Anterior cingulate cortex (tissue), 58 donors: Measurements from ENCODE around the gene THAP8.
A peak's percentile ranks its signal among the peaks of the same experiment; 100 is the strongest.

Experiments used
- DNase-seq, 58 donors: peaks; one replicate each; lab custom pipeline; 2025; lab: John Stamatoyannopoulos, UW

Gene THAP8

GRCh38 chr19:36003284-36003683, 50.8 kb downstream of the THAP8 start:
- DNase-seq: no peak

- DNase-seq: no peak
Observed at GRCh38 chr19:36001605-36002004, 52.5 kb downstream of the THAP8 start.

GRCh38 chr19:35996777-35997176, 57.3 kb downstream of the THAP8 start:
- no peak for DNase-seq

- peak; percentile 50 to 98 (median 93) for DNase-seq
Observed at GRCh38 chr19:35995048-35995993, 58.8 kb downstream of the THAP8 start, which contains the start of gene SDHAF1. Gene SDHAF1, plus strand, starts transcription at chr19:35995188. Its CDS starts 87 bp downstream, at chr19:35995275.

GRCh38 chr19:35993923-35994598, 60.0 kb downstream of the THAP8 start:
- DNase-seq: peak in 18 of 58 donors; percentile 6 to 47 (median 24)

GRCh38 chr19:35992907-35993765, 60.9 kb downstream of the THAP8 start:
- DNase-seq: no peak

GRCh38 chr19:35991731-35992450, 62.2 kb downstream of the THAP8 start:
- DNase-seq: peak in 1 of 58 donors; percentile 7

- no peak for DNase-seq
Observed at GRCh38 chr19:35990771-35991730, 63.0 kb downstream of the THAP8 start.

- DNase-seq: no peak
Observed at GRCh38 chr19:35990156-35990555, 63.9 kb downstream of the THAP8 start.

GRCh38 chr19:35988824-35989223, 65.3 kb downstream of the THAP8 start:
- DNase-seq: no peak

GRCh38 chr19:35987571-35987896, 66.6 kb downstream of the THAP8 start:
- DNase-seq: no peak

- peak in 32 of 58 donors; percentile 4 to 71 (median 33) for DNase-seq
Observed at GRCh38 chr19:35986664-35987570, 67.2 kb downstream of the THAP8 start.

- DNase-seq: no peak
Observed at GRCh38 chr19:35986111-35986510, 68.0 kb downstream of the THAP8 start.
